OCI-LY7 (cell line): ENCODE data around the gene TNC.

Experiments used
- EZH2phosphoT487 ChIP-seq: fragments of 200-600 bp; sonication (generic); IDR thresholded peaks from 2 replicates; pipeline ENCODE4 v1.6.1; 2018; ENCODE audit warnings: low read depth, borderline replicate concordance, mild to moderate bottlenecking, mixed run types, antibody characterized with exemption, low read length, moderate library complexity, mixed read lengths
- TF ChIP-seq, protein P1 (sequence below): fragments of 200-600 bp; sonication (generic); conservative IDR thresholded peaks from 2 replicates; pipeline ENCODE4 v1.5.1; 2014; ENCODE audit warnings: mild to moderate bottlenecking, antibody characterized with exemption, low read length, moderate library complexity, mixed read lengths

- TF ChIP-seq, protein P1, sequence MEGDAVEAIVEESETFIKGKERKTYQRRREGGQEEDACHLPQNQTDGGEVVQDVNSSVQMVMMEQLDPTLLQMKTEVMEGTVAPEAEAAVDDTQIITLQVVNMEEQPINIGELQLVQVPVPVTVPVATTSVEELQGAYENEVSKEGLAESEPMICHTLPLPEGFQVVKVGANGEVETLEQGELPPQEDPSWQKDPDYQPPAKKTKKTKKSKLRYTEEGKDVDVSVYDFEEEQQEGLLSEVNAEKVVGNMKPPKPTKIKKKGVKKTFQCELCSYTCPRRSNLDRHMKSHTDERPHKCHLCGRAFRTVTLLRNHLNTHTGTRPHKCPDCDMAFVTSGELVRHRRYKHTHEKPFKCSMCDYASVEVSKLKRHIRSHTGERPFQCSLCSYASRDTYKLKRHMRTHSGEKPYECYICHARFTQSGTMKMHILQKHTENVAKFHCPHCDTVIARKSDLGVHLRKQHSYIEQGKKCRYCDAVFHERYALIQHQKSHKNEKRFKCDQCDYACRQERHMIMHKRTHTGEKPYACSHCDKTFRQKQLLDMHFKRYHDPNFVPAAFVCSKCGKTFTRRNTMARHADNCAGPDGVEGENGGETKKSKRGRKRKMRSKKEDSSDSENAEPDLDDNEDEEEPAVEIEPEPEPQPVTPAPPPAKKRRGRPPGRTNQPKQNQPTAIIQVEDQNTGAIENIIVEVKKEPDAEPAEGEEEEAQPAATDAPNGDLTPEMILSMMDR, result no peak
- TF ChIP-seq EZH2phosphoT487, result no peak
Observed at GRCh38 chr9:115130176-115130575, 12.2 kb upstream of the TNC start.
